Measurements from ENCODE around the gene ST7. TPM values are rescaled to one million over a fixed set of nuclear protein-coding genes. Genes with fewer than 3 reads are reported as not detected.

The ST7 gene
- polyA plus RNA-seq, 1 donor (not counting 4 experiments of a cell fraction or from before 2014, with no cell fraction given) = 16.9 TPM

DNA sequence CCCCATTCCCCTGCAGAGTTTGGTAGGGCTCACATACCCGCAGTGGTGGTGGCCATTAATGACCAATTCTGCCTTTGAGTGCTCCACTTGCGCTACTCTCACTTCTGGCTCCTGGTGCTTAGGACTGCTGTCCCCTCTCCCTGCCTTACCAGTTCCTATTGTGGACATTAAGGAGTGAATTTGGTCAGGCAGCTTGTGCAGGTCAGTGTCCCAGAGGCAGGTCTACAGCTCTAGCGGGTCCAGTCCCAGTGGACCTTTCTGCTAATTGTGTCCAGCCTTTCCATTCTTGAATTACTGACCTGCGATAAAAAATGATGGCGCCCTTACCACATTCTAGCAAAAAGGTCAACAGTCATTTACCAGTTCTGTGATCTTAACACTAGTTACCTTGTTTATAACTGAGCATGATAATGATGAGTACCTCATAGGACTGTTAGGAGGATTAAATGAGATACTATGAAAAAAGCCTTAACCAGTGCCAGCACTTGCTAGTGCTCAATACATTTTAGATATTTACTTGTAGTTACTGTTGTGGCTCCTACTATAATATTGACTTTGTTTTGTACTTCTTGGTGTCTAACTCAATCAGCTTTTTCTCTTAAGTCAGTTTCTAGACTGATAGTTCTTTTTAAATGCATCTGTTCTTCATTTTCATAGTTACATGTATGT lies 14.1 kb downstream of the ST7 start:
- no peak overlapping the region for H3K4me2 ChIP-seq (ENCODE audit: control insufficient read depth, extremely low read depth, insufficient read depth, low read depth, low read length)
- DNase-seq (ENCODE audit: low read depth, low spot score) (no peak), FAIRE-seq (no peak)
- H4K20me1 ChIP-seq (ENCODE audit: control insufficient read depth, extremely low read depth, insufficient read depth, low read length) = no peaks in the 10 kb centered on the region
- no peak overlapping the region for H3K27ac ChIP-seq (ENCODE audit: control insufficient read depth, insufficient read depth, low read length)
- H3K9me3 ChIP-seq (ENCODE audit: control insufficient read depth, low read depth, low read length) = no peaks in the 10 kb centered on the region
- dilution Hi-C loops (cut with MboI; ENCODE audit: extremely low pct_ligation_motif_present, low sequenced_read_pairs) = no loop called here
- H3K9ac ChIP-seq (ENCODE audit: control insufficient read depth, extremely low read depth, insufficient read depth, low read length) = no peak overlapping the region
- H2AFZ ChIP-seq (ENCODE audit: control insufficient read depth, low read length) = no peak overlapping the region
- H3K9me1 ChIP-seq (ENCODE audit: control insufficient read depth, extremely low read depth, insufficient read depth, low read length) = no peaks in the 10 kb centered on the region
- H3K27me3 ChIP-seq (ENCODE audit: control insufficient read depth, extremely low read depth, insufficient read depth, low read length) = no peaks in the 10 kb centered on the region
- H3K4me1 ChIP-seq (ENCODE audit: control insufficient read depth, extremely low read depth, insufficient read depth, low read length) = peaks cover 5% of the 10 kb centered on the region
- no peaks in the 10 kb centered on the region for H3K36me3 ChIP-seq (ENCODE audit: control insufficient read depth in 2 of 2, extremely low read depth in 1 of 2, insufficient read depth in 2 of 2, low read length in 2 of 2)
- H3K79me2 ChIP-seq (ENCODE audit: control insufficient read depth, insufficient read depth, low read length) = peaks cover 28% of the 10 kb centered on the region
- H3K4me3 ChIP-seq (ENCODE audit: control insufficient read depth in 2 of 3, extremely low read depth in 1 of 3, insufficient read depth in 2 of 3, low read depth in 1 of 3, low read length in 3 of 3) = no peak overlapping the region
- TF ChIP-seq, protein P1, sequence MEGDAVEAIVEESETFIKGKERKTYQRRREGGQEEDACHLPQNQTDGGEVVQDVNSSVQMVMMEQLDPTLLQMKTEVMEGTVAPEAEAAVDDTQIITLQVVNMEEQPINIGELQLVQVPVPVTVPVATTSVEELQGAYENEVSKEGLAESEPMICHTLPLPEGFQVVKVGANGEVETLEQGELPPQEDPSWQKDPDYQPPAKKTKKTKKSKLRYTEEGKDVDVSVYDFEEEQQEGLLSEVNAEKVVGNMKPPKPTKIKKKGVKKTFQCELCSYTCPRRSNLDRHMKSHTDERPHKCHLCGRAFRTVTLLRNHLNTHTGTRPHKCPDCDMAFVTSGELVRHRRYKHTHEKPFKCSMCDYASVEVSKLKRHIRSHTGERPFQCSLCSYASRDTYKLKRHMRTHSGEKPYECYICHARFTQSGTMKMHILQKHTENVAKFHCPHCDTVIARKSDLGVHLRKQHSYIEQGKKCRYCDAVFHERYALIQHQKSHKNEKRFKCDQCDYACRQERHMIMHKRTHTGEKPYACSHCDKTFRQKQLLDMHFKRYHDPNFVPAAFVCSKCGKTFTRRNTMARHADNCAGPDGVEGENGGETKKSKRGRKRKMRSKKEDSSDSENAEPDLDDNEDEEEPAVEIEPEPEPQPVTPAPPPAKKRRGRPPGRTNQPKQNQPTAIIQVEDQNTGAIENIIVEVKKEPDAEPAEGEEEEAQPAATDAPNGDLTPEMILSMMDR (optimal IDR thresholded peaks at IDR 0.05 in 1 of 3, IDR thresholded peaks at IDR 0.05 in 1 of 3, conservative IDR thresholded peaks at IDR 0.05 in 1 of 3; ENCODE audit: extremely low read depth in 1 of 3, insufficient read depth in 2 of 3, low read length in 3 of 3) = no peak
- TF ChIP-seq EZH2 (IDR thresholded peaks at IDR 0.05; ENCODE audit: low read length) = no peak

DNA sequence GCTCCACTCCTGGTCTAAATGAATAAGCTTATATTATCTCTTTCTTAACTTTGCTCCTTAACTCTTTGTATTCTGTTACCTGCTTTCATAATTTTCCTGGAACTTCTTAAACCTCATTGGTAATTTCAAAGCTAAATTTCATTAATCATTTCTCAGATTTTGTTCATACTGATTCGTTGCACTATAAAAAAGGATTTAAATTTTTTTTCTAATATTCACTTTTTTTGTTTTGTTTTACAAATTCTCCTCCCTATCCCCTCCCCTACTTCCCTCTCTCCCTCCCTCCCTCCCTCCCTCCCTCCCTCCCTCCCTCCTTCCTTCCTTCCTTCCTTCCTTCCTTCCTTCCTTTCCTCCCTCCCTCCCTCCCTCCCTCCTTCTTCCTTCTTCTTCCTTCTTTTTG lies 14.7 kb downstream of the ST7 start:
- Histone ChIP-seq H3K36me3 (ENCODE audit: control insufficient read depth in 2 of 2, extremely low read depth in 1 of 2, insufficient read depth in 2 of 2, low read length in 2 of 2) (no peaks in the 10 kb centered on the region), H3K4me1 (ENCODE audit: control insufficient read depth, extremely low read depth, insufficient read depth, low read length) (peaks cover 5% of the 10 kb centered on the region), H3K79me2 (ENCODE audit: control insufficient read depth, insufficient read depth, low read length) (peaks cover 31% of the 10 kb centered on the region), H3K27me3 (ENCODE audit: control insufficient read depth, extremely low read depth, insufficient read depth, low read length) (no peaks in the 10 kb centered on the region), H3K4me3 (ENCODE audit: control insufficient read depth in 2 of 3, extremely low read depth in 1 of 3, insufficient read depth in 2 of 3, low read depth in 1 of 3, low read length in 3 of 3) (no peak overlapping the region), H2AFZ (ENCODE audit: control insufficient read depth, low read length) (no peak overlapping the region), H3K9ac (ENCODE audit: control insufficient read depth, extremely low read depth, insufficient read depth, low read length) (no peak overlapping the region), H3K9me3 (ENCODE audit: control insufficient read depth, low read depth, low read length) (no peaks in the 10 kb centered on the region), H4K20me1 (ENCODE audit: control insufficient read depth, extremely low read depth, insufficient read depth, low read length) (no peaks in the 10 kb centered on the region), H3K4me2 (ENCODE audit: control insufficient read depth, extremely low read depth, insufficient read depth, low read depth, low read length) (no peak overlapping the region), H3K9me1 (ENCODE audit: control insufficient read depth, extremely low read depth, insufficient read depth, low read length) (no peaks in the 10 kb centered on the region), H3K27ac (ENCODE audit: control insufficient read depth, insufficient read depth, low read length) (no peak overlapping the region)
- no peak for DNase-seq (ENCODE audit: low read depth, low spot score)
- dilution Hi-C loops (cut with MboI; ENCODE audit: extremely low pct_ligation_motif_present, low sequenced_read_pairs) = no loop called here
- no peak for TF ChIP-seq EZH2 (IDR thresholded peaks at IDR 0.05; ENCODE audit: low read length)
- TF ChIP-seq, protein P1 (optimal IDR thresholded peaks at IDR 0.05 in 1 of 3, IDR thresholded peaks at IDR 0.05 in 1 of 3, conservative IDR thresholded peaks at IDR 0.05 in 1 of 3; ENCODE audit: extremely low read depth in 1 of 3, insufficient read depth in 2 of 3, low read length in 3 of 3) = no peak
- no peak for FAIRE-seq
